ENCODE results near the gene GLIPR1L2. TPM values are rescaled to one million over a fixed set of nuclear protein-coding genes. Genes with fewer than 3 reads are reported as not detected.

Gene GLIPR1L2
- total and polyA plus RNA-seq, 2 experiments from 2014 or later = 0.08 TPM; not detected in 1

GRCh38 chr12:75432924-75433323, 42.0 kb downstream of the GLIPR1L2 start:
- peaks cover 53% of the 10 kb centered on the region for H3K36me3 Mint-ChIP-seq (ENCODE audit: low read depth)
- H3K79me2 ChIP-seq (replicated peaks; ENCODE audit: insufficient read depth) = no peaks in the 10 kb centered on the region
- H3K27me3 ChIP-seq (ENCODE audit: insufficient read depth) = no peaks in the 10 kb centered on the region
- no peak overlapping the region; the same call in 1 of the 2 replicates for H3K27ac Mint-ChIP-seq
- peaks cover 7% of the 10 kb centered on the region for H3K27me3 Mint-ChIP-seq (ENCODE audit: insufficient read depth, low read depth, poor library complexity)
- peaks cover 69% of the 10 kb centered on the region for H3K9me3 Mint-ChIP-seq
- peaks cover 5% of the 10 kb centered on the region for H3K36me3 ChIP-seq (ENCODE audit: insufficient read depth)
- no peak overlapping the region for H3K4me3 ChIP-seq
- no peak overlapping the region for H3K4me2 ChIP-seq
- no peak for ATAC-seq
- no peaks in the 10 kb centered on the region for H3F3A ChIP-seq (replicated peaks; ENCODE audit: low read depth)
- H3K4me3 Mint-ChIP-seq = no peak overlapping the region
- H3K9me2 ChIP-seq (ENCODE audit: insufficient read depth) = no peaks in the 10 kb centered on the region
- DNase-seq (ENCODE audit: low spot score) = peak; percentile 39
- H4K20me1 ChIP-seq (replicated peaks; ENCODE audit: insufficient read depth) = no peaks in the 10 kb centered on the region
- H3K4me1 ChIP-seq (ENCODE audit: insufficient read depth) = peaks cover 12% of the 10 kb centered on the region
- H2AFZ ChIP-seq = no peak overlapping the region
- peaks cover 13% of the 10 kb centered on the region; the same call in 2 of the 3 replicates for H3K4me1 Mint-ChIP-seq
- H3K27ac ChIP-seq (ENCODE audit: low read depth) = no peak overlapping the region
- TF ChIP-seq POLR2AphosphoS5 (IDR thresholded peaks at IDR 0.05; ENCODE audit: low read depth) (no peak), ZNF114 (CRISPR knock-in tag; IDR thresholded peaks at IDR 0.05) (no peak), STAT1 (IDR thresholded peaks at IDR 0.05; ENCODE audit: unreplicated experiment) (no peak), NANOG (IDR thresholded peaks at IDR 0.05; ENCODE audit: borderline replicate concordance) (no peak), ZNF462 (CRISPR knock-in tag; IDR thresholded peaks at IDR 0.05) (no peak), ETS1 (IDR thresholded peaks at IDR 0.05) (no peak), EZH2phosphoT487 (IDR thresholded peaks at IDR 0.05; ENCODE audit: unreplicated experiment) (no peak)

All from GM23338 (cell line).